GM23338 (cell line): ENCODE measurements around the gene EGFL6. TPM values are rescaled to one million over a fixed set of nuclear protein-coding genes. Genes with fewer than 3 reads are reported as not detected.

Source experiments
- ATAC-seq: fragments of 200-7000 bp; cut with Tn5 transposase; 3 replicates; pipeline ENCODE4 v1.9.1; 2020
- DNase-seq: peaks from one replicate; pipeline ENCODE4 v3.0.0-alpha.2; 2015; ENCODE audit warnings: low spot score
- H2AFZ ChIP-seq: fragments of 200-600 bp; sonication (generic); 2 replicates; pipeline ENCODE4 v1.8.0; 2016; ENCODE audit warnings: antibody characterized with exemption, mild to moderate bottlenecking, moderate library complexity
- H3F3A ChIP-seq: fragments of 200-600 bp; sonication (generic); replicated peaks from 2 replicates; pipeline ENCODE4 v1.8.0; 2017; ENCODE audit warnings: antibody characterized with exemption, mixed run types, low read depth
- H3K27ac ChIP-seq: fragments of 200-600 bp; sonication (generic); 2 replicates; pipeline ENCODE4 v1.6.1; 2016; ENCODE audit warnings: low read depth
- H3K27me3 ChIP-seq: fragments of 200-600 bp; sonication (generic); 2 replicates; pipeline ENCODE4 v1.8.0; 2016; ENCODE audit warnings: mild to moderate bottlenecking, mixed run types, moderate library complexity; ENCODE audit not compliant: insufficient read depth
- H3K36me3 ChIP-seq: fragments of 200-600 bp; sonication (generic); 2 replicates; pipeline ENCODE4 v1.8.0; 2016; ENCODE audit warnings: mild to moderate bottlenecking; ENCODE audit not compliant: insufficient read depth
- H3K4me1 ChIP-seq: fragments of 200-600 bp; sonication (generic); 2 replicates; pipeline ENCODE4 v1.8.0; 2016; ENCODE audit warnings: mild to moderate bottlenecking, moderate library complexity; ENCODE audit not compliant: insufficient read depth
- H3K4me2 ChIP-seq: fragments of 200-600 bp; sonication (generic); 2 replicates; pipeline ENCODE4 v1.7.1; 2017; ENCODE audit warnings: mixed run types
- H3K4me3 ChIP-seq: fragments of 200-600 bp; sonication (generic); 2 replicates; pipeline ENCODE4 v1.6.1; 2016; ENCODE audit warnings: mixed run types
- H3K79me2 ChIP-seq: fragments of 200-600 bp; sonication (generic); replicated peaks from 2 replicates; pipeline ENCODE4 v1.8.0; 2017; ENCODE audit warnings: mild to moderate bottlenecking; ENCODE audit not compliant: insufficient read depth
- H3K9me2 ChIP-seq: fragments of 200-600 bp; sonication (generic); 2 replicates; pipeline ENCODE4 v1.8.0; 2017; ENCODE audit not compliant: insufficient read depth
- H4K20me1 ChIP-seq: fragments of 200-600 bp; sonication (generic); replicated peaks from 2 replicates; pipeline ENCODE4 v1.8.0; 2017; ENCODE audit warnings: mild to moderate bottlenecking; ENCODE audit not compliant: insufficient read depth
- H3K27ac Mint-ChIP-seq: 2 replicates; pipeline ENCODE4 v1.8.0; 2020; ENCODE audit warnings: inconsistent platforms, mild to moderate bottlenecking, moderate library complexity, mixed read lengths
- H3K27me3 Mint-ChIP-seq: 3 replicates; pipeline ENCODE4 v1.8.0; 2022; ENCODE audit warnings: low read depth, mild to moderate bottlenecking, moderate library complexity, mixed read lengths, inconsistent platforms; ENCODE audit not compliant: insufficient read depth, poor library complexity
- H3K36me3 Mint-ChIP-seq: 3 replicates; pipeline ENCODE4 v1.8.0; 2021; ENCODE audit warnings: low read depth, mild to moderate bottlenecking, inconsistent platforms, moderate library complexity, mixed read lengths
- H3K4me1 Mint-ChIP-seq: 3 replicates; pipeline ENCODE4 v1.8.0; 2020; ENCODE audit warnings: mild to moderate bottlenecking, inconsistent platforms, mixed read lengths
- H3K4me3 Mint-ChIP-seq: 3 replicates; pipeline ENCODE4 v1.8.0; 2021; ENCODE audit warnings: moderate library complexity, mild to moderate bottlenecking, inconsistent platforms, mixed read lengths
- H3K9me3 Mint-ChIP-seq: 3 replicates; pipeline ENCODE4 v1.8.0; 2020; ENCODE audit warnings: moderate library complexity, mild to moderate bottlenecking, inconsistent platforms, mixed read lengths
- EZH2 ChIP-seq: fragments of 200-600 bp; sonication (generic); IDR thresholded peaks from one replicate; pipeline ENCODE4 v1.8.0; 2017; ENCODE audit warnings: antibody characterized with exemption, mild to moderate bottlenecking, low read depth; ENCODE audit not compliant: unreplicated experiment
- JUNB ChIP-seq: IDR thresholded peaks from one replicate; pipeline ENCODE4 v1.6.1; 2016; ENCODE audit warnings: antibody characterized with exemption; ENCODE audit not compliant: unreplicated experiment
- NANOG ChIP-seq: IDR thresholded peaks from 2 replicates; pipeline ENCODE4 v1.6.1; 2016; ENCODE audit warnings: antibody characterized with exemption, borderline replicate concordance
- REST ChIP-seq: IDR thresholded peaks from one replicate; pipeline ENCODE4 v1.6.1; 2018; ENCODE audit warnings: antibody characterized with exemption; ENCODE audit not compliant: unreplicated experiment
- STAT1 ChIP-seq: IDR thresholded peaks from one replicate; pipeline ENCODE4 v1.6.1; 2016; ENCODE audit warnings: antibody characterized with exemption; ENCODE audit not compliant: unreplicated experiment
- ZNF462 ChIP-seq: fragments of 250-450 bp; sonication (Bioruptor Pico); IDR thresholded peaks from 2 replicates; pipeline ENCODE4 v1.5.0; 2020; ENCODE audit warnings: mild to moderate bottlenecking, moderate library complexity
- long read RNA-seq: library from polyadenylated mRNA; unstranded; transcript quantifications from one replicate; pipeline ENCODE4 v2.0.0, GENCODE V29; 2020; ENCODE audit not compliant: unreplicated experiment
- polyA plus RNA-seq: library from polyadenylated mRNA; unstranded; fragments of >200 nt; fragmentation: Nextera tagmentation; extraction: Ambion mirVana; gene quantifications from 2 replicates; pipeline ENCODE4 v1.2.1, GENCODE V29; 2016
- total RNA-seq: library from RNA; depleted of rRNA; stranded (reverse); fragments of >200 nt; shearing (Covaris generic); gene quantifications from 2 replicates; pipeline ENCODE4 v1.2.3, GENCODE V29; 2014; rRNA removed

The EGFL6 gene, protein sequence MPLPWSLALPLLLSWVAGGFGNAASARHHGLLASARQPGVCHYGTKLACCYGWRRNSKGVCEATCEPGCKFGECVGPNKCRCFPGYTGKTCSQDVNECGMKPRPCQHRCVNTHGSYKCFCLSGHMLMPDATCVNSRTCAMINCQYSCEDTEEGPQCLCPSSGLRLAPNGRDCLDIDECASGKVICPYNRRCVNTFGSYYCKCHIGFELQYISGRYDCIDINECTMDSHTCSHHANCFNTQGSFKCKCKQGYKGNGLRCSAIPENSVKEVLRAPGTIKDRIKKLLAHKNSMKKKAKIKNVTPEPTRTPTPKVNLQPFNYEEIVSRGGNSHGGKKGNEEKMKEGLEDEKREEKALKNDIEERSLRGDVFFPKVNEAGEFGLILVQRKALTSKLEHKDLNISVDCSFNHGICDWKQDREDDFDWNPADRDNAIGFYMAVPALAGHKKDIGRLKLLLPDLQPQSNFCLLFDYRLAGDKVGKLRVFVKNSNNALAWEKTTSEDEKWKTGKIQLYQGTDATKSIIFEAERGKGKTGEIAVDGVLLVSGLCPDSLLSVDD
- total RNA-seq (2.6 and 2.8 TPM in 2 replicates), polyA plus RNA-seq (1.2 and 1.4 TPM in 2 replicates)
- long read RNA-seq, partial matches to known transcripts, result 1 of 1 reads
- long read RNA-seq, other reads (novel, unspliced or antisense), result 0 of 1 reads

DNA sequence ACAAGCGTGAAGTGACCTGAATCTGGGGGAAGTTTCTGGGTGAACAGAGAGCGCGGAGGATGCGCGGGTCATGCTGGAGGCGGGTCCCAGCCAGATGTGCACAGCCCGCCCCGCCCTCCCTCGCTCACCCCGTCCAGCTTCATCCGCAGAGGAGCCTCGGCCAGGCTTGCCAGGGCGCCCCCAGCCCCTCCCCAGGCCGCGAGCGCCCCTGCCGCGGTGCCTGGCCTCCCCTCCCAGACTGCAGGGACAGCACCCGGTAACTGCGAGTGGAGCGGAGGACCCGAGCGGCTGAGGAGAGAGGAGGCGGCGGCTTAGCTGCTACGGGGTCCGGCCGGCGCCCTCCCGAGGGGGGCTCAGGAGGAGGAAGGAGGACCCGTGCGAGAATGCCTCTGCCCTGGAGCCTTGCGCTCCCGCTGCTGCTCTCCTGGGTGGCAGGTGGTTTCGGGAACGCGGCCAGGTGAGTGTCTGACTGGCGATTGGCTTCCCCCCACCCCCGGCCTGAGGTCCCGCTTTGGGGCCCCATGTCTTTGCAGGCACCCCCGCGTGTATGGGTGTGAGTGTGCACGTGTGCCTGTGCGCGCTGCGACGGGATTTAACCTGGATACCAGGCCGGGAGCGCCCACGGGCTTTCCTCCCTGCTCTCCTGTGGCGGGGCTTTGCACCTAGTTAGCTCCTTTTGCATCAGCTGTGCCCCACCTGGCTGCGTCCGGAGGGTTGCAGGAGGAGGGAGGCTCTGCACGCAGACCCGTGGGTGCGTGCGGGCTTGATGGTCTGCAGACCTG is at the start of gene EGFL6:
TSS of gene EGFL6 (plus strand) at position 123 of the 782 bp plus-strand sequence. CDS start at position 384, 261 bp downstream.
- no peaks in the 10 kb centered on the region for H4K20me1 ChIP-seq
- H3K9me2 ChIP-seq, result no peaks in the 10 kb centered on the region
- H3K79me2 ChIP-seq, result no peaks in the 10 kb centered on the region
- H3K27ac ChIP-seq, result no peak within 1 kb of the TSS
- Mint-ChIP-seq H3K27ac (no peak within 1 kb of the TSS), H3K27me3 (peaks cover 23% of the 10 kb centered on the region), H3K9me3 (no peaks in the 10 kb centered on the region), H3K4me3 (peak within 1 kb of the TSS; percentile 66), H3K4me1 (no peaks in the 10 kb centered on the region; the same call in 2 of the 3 replicates), H3K36me3 (no peaks in the 10 kb centered on the region)
- H2AFZ ChIP-seq, result peak within 1 kb of the TSS; percentile 81; the same call in 1 of the 2 replicates
- DNase-seq, result peak; percentile 38
- no peak for TF ChIP-seq JUNB
- TF ChIP-seq EZH2, result peak; percentile 13
- H3K36me3 ChIP-seq, result no peaks in the 10 kb centered on the region
- peak within 1 kb of the TSS; percentile 60 for H3K4me3 ChIP-seq
- no peaks in the 10 kb centered on the region; the same call in 1 of the 2 replicates for H3K4me1 ChIP-seq
- no peaks in the 10 kb centered on the region for H3F3A ChIP-seq
- peak within 1 kb of the TSS; percentile 75 for H3K4me2 ChIP-seq
- ATAC-seq, result peak; percentile 87
- peaks cover 41% of the 10 kb centered on the region for H3K27me3 ChIP-seq

- TF ChIP-seq REST (no peak), STAT1 (no peak), ZNF462 (no peak), NANOG (no peak)
- H3K4me3 Mint-ChIP-seq, result no peak overlapping the region
Measured at GRCh38 chrX:13520351-13520750, 49.0 kb upstream of the EGFL6 start.

More at GRCh38 chrX:13520351-13520750, 49.0 kb upstream of the EGFL6 start:
- no peaks in the 10 kb centered on the region for H3K36me3 Mint-ChIP-seq
- no peaks in the 10 kb centered on the region for H3K4me1 Mint-ChIP-seq
- ATAC-seq (no peak), DNase-seq (no peak)
- no peak overlapping the region for H3K27ac Mint-ChIP-seq
- Histone ChIP-seq H3K79me2 (no peaks in the 10 kb centered on the region), H3F3A (no peaks in the 10 kb centered on the region), H3K27ac (no peak overlapping the region), H3K9me2 (no peaks in the 10 kb centered on the region), H2AFZ (no peak overlapping the region), H3K36me3 (no peaks in the 10 kb centered on the region), H4K20me1 (no peaks in the 10 kb centered on the region), H3K4me2 (no peak overlapping the region), H3K27me3 (no peaks in the 10 kb centered on the region), H3K4me3 (no peak overlapping the region), H3K4me1 (no peaks in the 10 kb centered on the region)
- H3K27me3 Mint-ChIP-seq, result peaks cover 1% of the 10 kb centered on the region
- H3K9me3 Mint-ChIP-seq, result no peaks in the 10 kb centered on the region
